H1 (cell line): ENCODE data around the gene ENAH.

ENCODE experiments used
- BRCA1 ChIP-seq: IDR thresholded peaks from 2 replicates; pipeline ENCODE4 v1.6.1; 2012; ENCODE audit warnings: low read depth, low read length, improper control_type of control experiment
- CHD2 ChIP-seq: IDR thresholded peaks from 2 replicates; pipeline ENCODE4 v1.6.1; 2012; ENCODE audit warnings: low read length, improper control_type of control experiment
- CTCF ChIP-seq, 3 experiments: IDR thresholded peaks; 1 replicate in 2 of 3; 2 replicates in 1 of 3; pipeline versions ENCODE4 v1.5.1 to v1.6.1; 2011; ENCODE audit warnings: low read length in 3 of 3, mild to moderate bottlenecking in 3 of 3, inconsistent platforms in 2 of 3, low read depth in 1 of 3, moderate library complexity in 1 of 3; ENCODE audit not compliant: insufficient read depth in 1 of 3; ENCODE audit errors: control extremely low read depth in 1 of 3
- EZH2 ChIP-seq: fragments of 200-600 bp; sonication (generic); IDR thresholded peaks from 2 replicates; pipeline ENCODE4 v1.7.1; 2012; ENCODE audit warnings: low read depth, mild to moderate bottlenecking, moderate library complexity, low read length, inconsistent platforms; ENCODE audit not compliant: severe bottlenecking
- GABPA ChIP-seq: IDR thresholded peaks from 2 replicates; pipeline ENCODE4 v1.6.1; 2011; ENCODE audit warnings: mild to moderate bottlenecking, low read length, moderate library complexity, borderline replicate concordance; ENCODE audit not compliant: insufficient read depth
- GTF2F1 ChIP-seq: IDR thresholded peaks from 2 replicates; pipeline ENCODE4 v1.6.1; 2012; ENCODE audit warnings: low read depth, low read length, improper control_type of control experiment, borderline replicate concordance
- JUN ChIP-seq: IDR thresholded peaks from 2 replicates; pipeline ENCODE4 v1.6.1; 2011; ENCODE audit warnings: low read depth, mild to moderate bottlenecking, improper control_type of control experiment, low read length
- JUND ChIP-seq: IDR thresholded peaks from 2 replicates; pipeline ENCODE4 v1.6.1; 2011; ENCODE audit warnings: mild to moderate bottlenecking, improper control_type of control experiment, low read length
- MAFK ChIP-seq: IDR thresholded peaks from 2 replicates; pipeline ENCODE4 v1.6.1; 2012; ENCODE audit warnings: low read depth, mild to moderate bottlenecking, improper control_type of control experiment, low read length
- MAX ChIP-seq: IDR thresholded peaks from 2 replicates; pipeline ENCODE4 v1.6.1; 2012; ENCODE audit warnings: inconsistent platforms
- POLR2A ChIP-seq, 2 experiments: IDR thresholded peaks; 1 replicate in 1 of 2; 2 replicates in 1 of 2; pipeline ENCODE4 v1.6.1; 2011; ENCODE audit warnings: low read depth in 2 of 2, low read length in 2 of 2, mild to moderate bottlenecking in 2 of 2; ENCODE audit errors: control extremely low read depth in 1 of 2
- RFX5 ChIP-seq: IDR thresholded peaks from 2 replicates; pipeline ENCODE4 v1.6.1; 2011; ENCODE audit warnings: low read depth, low read length, improper control_type of control experiment, borderline replicate concordance
- SUZ12 ChIP-seq: fragments of 200-600 bp; sonication (generic); IDR thresholded peaks from 2 replicates; pipeline ENCODE4 v1.6.1; 2012; ENCODE audit warnings: mild to moderate bottlenecking, inconsistent platforms, low read length, moderate library complexity, mixed read lengths
- TEAD4 ChIP-seq: IDR thresholded peaks from 2 replicates; pipeline ENCODE4 v1.6.1; 2012; ENCODE audit warnings: low read depth, low read length, inconsistent platforms, mixed read lengths

GRCh38 chr1:225449261-225449660 lies 203.7 kb downstream of the ENAH start:
- TF ChIP-seq MAFK (no peak), CTCF (IDR thresholded peaks at IDR 0.05; ENCODE audit: control extremely low read depth in 1 of 3, insufficient read depth in 1 of 3, low read depth in 1 of 3, low read length in 3 of 3) (no peak), JUND (no peak), CHD2 (no peak), POLR2A (IDR thresholded peaks at IDR 0.05; ENCODE audit: control extremely low read depth in 1 of 2, low read depth in 2 of 2, low read length in 2 of 2) (no peak), MAX (no peak), RFX5 (no peak), GTF2F1 (no peak), GABPA (no peak), EZH2 (no peak), BRCA1 (no peak), JUN (no peak), TEAD4 (no peak), SUZ12 (no peak)
